HL-60 (cell line): ENCODE data around the gene ABCC1.

Source experiments
- DNase-seq, 2 experiments: peaks; one replicate each; pipeline ENCODE4 v3.0.0-alpha.2; 2010 to 2020; ENCODE audit warnings: low read depth in 1 of 2, low spot score in 1 of 2
- H3K27ac ChIP-seq: fragments of 250-450 bp; sonication (Bioruptor Pico); replicated peaks from 2 replicates; pipeline ENCODE4 v1.5.1; 2020; ENCODE audit warnings: mild to moderate bottlenecking, moderate library complexity
- H3K27me3 ChIP-seq: fragments of 250-450 bp; sonication (Bioruptor Pico); 2 replicates; pipeline ENCODE4 v1.5.1; 2021; ENCODE audit warnings: mild to moderate bottlenecking, moderate library complexity; ENCODE audit not compliant: insufficient read depth, poor library complexity, severe bottlenecking
- H3K4me3 ChIP-seq: replicated peaks from 2 replicates; pipeline ENCODE4 v1.5.1; 2011; ENCODE audit warnings: mild to moderate bottlenecking, control low read depth, low read length; ENCODE audit not compliant: insufficient read depth
- CTCF ChIP-seq: IDR thresholded peaks from one replicate; pipeline ENCODE4 v1.5.1; 2011; ENCODE audit warnings: low read length, control low read depth, inconsistent platforms; ENCODE audit not compliant: insufficient read depth
- GABPA ChIP-seq: IDR thresholded peaks from 2 replicates; pipeline ENCODE4 v1.6.1; 2012; ENCODE audit warnings: low read depth
- POLR2AphosphoS5 ChIP-seq: IDR thresholded peaks from 2 replicates; pipeline ENCODE4 v1.6.1; 2012; ENCODE audit warnings: low read depth
- REST ChIP-seq: IDR thresholded peaks from 2 replicates; pipeline ENCODE4 v1.6.1; 2012; ENCODE audit warnings: low read depth; ENCODE audit not compliant: insufficient replicate concordance
- SPI1 ChIP-seq: IDR thresholded peaks from 2 replicates; pipeline ENCODE4 v1.6.1; 2012; ENCODE audit warnings: low read depth, mild to moderate bottlenecking, borderline replicate concordance

ABCC1 gene

GRCh38 chr16:15974057-15974456 is 24.6 kb downstream of the ABCC1 start:
- TF ChIP-seq CTCF: no peak
- TF ChIP-seq SPI1: no peak
- no peak for TF ChIP-seq GABPA
- no peak for TF ChIP-seq REST
- TF ChIP-seq POLR2AphosphoS5: no peak
- H3K27ac ChIP-seq: no peak overlapping the region
- no peak overlapping the region for H3K4me3 ChIP-seq
- no peaks in the 10 kb centered on the region for H3K27me3 ChIP-seq
- no peak for DNase-seq

GRCh38 chr16:15975172-15975571 is 25.8 kb downstream of the ABCC1 start:
- no peak for TF ChIP-seq CTCF
- TF ChIP-seq POLR2AphosphoS5: no peak
- no peak for TF ChIP-seq SPI1
- TF ChIP-seq GABPA: no peak
- TF ChIP-seq REST: no peak
- no peak overlapping the region for H3K4me3 ChIP-seq
- DNase-seq: no peak
- H3K27ac ChIP-seq: no peak overlapping the region
- H3K27me3 ChIP-seq: no peaks in the 10 kb centered on the region

GRCh38 chr16:15976225-15976812 is 26.9 kb downstream of the ABCC1 start:
- TF ChIP-seq SPI1: no peak
- TF ChIP-seq GABPA: no peak
- TF ChIP-seq REST: no peak
- no peak for TF ChIP-seq POLR2AphosphoS5
- no peak for TF ChIP-seq CTCF
- Histone ChIP-seq H3K4me3 (no peak overlapping the region), H3K27ac (no peak overlapping the region), H3K27me3 (no peaks in the 10 kb centered on the region)
- DNase-seq: no peak
